GM21825 (cell line): Measurements from ENCODE around the gene TNRC18.
"Not testable (repeated sequence)": the region's sequence is repeated elsewhere in the genome, so short reads cannot be mapped to it uniquely, and the experiment has no call there.

Source experiments
- ATAC-seq: cut with Tn5 transposase; IDR thresholded peaks from one replicate; pipeline ENCODE4 v1.9.1; 2021; ENCODE audit warnings: mild to moderate bottlenecking, moderate library complexity; ENCODE audit not compliant: unreplicated experiment

TNRC18 gene, protein sequence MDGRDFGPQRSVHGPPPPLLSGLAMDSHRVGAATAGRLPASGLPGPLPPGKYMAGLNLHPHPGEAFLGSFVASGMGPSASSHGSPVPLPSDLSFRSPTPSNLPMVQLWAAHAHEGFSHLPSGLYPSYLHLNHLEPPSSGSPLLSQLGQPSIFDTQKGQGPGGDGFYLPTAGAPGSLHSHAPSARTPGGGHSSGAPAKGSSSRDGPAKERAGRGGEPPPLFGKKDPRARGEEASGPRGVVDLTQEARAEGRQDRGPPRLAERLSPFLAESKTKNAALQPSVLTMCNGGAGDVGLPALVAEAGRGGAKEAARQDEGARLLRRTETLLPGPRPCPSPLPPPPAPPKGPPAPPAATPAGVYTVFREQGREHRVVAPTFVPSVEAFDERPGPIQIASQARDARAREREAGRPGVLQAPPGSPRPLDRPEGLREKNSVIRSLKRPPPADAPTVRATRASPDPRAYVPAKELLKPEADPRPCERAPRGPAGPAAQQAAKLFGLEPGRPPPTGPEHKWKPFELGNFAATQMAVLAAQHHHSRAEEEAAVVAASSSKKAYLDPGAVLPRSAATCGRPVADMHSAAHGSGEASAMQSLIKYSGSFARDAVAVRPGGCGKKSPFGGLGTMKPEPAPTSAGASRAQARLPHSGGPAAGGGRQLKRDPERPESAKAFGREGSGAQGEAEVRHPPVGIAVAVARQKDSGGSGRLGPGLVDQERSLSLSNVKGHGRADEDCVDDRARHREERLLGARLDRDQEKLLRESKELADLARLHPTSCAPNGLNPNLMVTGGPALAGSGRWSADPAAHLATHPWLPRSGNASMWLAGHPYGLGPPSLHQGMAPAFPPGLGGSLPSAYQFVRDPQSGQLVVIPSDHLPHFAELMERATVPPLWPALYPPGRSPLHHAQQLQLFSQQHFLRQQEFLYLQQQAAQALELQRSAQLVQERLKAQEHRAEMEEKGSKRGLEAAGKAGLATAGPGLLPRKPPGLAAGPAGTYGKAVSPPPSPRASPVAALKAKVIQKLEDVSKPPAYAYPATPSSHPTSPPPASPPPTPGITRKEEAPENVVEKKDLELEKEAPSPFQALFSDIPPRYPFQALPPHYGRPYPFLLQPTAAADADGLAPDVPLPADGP (N-terminal part only)

DNA sequence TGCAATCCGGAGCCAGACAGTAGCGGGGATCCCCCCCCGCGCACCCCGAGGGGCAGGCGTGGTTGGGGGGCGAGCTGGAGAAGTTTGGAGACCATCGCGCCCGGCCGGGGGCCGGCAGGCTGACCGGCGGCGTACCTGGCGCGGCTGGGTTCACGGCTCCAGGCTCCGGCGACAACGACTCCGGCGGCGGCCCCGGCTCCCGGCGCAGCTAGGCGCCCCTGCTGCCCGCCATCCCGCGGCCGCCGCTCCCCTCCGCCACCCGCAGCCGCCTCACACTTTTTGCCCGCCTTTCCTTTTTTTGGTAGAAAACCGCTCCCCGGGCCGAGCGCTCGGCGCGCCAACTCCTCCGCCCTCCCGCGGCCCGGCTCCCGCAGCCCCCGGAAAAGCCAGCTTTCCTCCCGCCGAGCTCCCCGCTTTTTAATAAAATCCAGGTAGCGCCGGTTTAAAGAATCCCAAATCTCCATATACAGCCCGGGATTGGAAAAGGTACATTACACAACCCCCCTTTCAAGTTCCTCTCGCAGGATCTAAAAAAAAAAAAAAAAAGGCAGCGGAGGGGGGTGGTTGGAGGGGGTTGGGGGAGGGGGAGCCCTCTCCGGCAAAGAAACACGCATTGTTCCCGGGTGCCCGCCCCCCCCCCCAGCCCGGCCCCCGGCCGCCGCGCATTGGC is at the start of gene TNRC18:
Gene TNRC18, minus strand, starts transcription at position 529 of the 670 bp plus-strand sequence. CDS start 2,588 bp downstream, outside the sequence.
- no peak for ATAC-seq

DNA sequence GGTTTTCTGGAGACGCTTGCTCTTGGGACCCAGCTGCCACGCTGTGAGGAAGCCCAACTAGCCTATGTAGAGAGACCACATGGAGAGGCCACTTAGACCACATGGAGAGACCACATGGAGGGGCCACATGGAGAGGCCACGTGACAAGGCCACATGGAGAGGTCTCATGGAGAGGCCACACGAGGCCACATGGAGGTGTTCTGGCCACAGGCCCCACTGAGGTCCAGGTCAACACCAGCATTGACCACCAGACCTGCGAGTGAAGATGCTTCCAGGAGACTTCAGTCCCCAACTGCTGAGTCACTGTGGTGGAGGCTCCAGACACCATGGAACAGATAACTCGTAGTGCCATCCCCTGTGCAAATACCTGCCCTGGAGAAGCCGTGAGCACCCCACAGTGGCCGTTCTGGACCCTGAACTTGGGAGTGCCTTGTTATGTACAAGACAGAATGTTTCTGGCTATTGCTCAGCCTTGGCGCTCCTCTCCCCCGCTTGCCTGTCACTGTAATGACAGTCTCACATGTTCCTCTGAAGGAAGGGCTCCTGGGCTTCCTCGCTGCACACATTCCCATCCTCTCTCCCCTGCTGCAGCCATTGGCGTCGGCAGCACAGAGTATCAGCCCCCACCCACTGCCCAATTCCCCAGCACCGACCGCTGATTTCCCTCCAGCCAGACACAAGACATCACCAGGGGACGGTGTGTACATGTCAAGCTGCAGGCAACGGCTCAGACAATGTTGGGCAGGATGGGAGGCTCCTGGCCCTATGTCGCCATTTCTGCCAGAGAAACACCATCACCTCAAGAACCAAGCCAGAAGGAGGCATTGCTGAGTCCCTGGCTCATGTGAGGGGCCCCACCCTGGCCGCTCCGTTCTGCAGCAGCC is 49.0 kb upstream of the TNRC18 start:
- ATAC-seq = no peak

DNA sequence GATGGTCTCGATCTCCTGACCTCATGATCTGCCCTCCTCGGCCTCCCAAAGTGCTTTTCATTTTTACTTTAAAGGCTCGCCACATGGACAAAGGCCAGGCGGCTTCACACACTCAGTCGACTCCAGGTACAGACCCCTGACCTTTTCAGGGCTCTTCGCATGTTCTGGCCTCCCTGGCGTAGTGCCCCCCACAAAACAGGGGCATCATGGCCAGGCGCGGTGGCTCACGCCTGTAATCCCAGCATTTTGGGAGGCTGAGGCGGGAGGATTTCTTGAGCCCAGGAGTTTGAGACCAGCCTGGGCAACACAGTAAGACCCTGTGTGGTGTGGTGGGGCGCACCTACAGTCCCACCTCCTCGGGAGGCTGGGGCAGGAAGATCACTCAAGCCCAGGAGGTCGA is 48.0 kb upstream of the TNRC18 start:
- ATAC-seq = not testable (repeated sequence)

DNA sequence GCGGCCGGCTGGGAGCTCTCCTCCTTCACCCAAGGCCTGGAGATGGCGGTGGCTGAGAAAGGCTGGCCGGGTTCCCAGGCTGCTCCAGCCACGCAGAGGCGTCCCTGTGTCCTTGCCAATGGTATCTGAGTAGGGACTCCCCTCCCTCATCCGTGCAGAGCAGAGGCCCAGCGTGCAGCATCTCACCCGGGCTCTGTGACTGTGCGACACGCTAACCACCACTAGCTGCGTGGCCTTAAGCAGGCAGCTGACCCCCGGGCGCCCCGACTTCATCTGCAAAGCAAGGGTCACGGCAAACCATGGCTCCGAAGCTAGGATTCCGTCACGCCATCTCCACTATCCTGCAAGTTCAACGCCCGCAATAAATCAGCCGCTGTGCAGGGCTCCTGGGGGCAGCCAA is 47.2 kb upstream of the TNRC18 start:
- no peak for ATAC-seq

DNA sequence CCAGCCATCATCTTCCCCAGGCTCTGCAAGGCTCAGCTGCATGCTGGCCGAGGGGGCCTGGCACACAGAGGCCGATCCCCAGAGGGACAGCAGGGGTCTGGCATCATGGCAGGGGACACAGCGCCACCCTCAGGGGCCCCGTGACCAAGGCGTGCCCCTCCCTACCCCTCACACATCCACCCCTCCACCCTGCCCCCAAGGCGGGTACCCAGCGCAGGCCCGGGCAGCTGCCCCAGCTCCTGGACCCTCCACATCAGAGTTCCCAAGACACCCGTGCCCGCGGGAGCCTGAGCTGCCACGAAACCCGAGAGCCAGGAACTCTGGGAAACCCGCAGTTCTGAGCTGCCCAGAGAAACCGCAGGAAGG is 46.5 kb upstream of the TNRC18 start:
- ATAC-seq = no peak

DNA sequence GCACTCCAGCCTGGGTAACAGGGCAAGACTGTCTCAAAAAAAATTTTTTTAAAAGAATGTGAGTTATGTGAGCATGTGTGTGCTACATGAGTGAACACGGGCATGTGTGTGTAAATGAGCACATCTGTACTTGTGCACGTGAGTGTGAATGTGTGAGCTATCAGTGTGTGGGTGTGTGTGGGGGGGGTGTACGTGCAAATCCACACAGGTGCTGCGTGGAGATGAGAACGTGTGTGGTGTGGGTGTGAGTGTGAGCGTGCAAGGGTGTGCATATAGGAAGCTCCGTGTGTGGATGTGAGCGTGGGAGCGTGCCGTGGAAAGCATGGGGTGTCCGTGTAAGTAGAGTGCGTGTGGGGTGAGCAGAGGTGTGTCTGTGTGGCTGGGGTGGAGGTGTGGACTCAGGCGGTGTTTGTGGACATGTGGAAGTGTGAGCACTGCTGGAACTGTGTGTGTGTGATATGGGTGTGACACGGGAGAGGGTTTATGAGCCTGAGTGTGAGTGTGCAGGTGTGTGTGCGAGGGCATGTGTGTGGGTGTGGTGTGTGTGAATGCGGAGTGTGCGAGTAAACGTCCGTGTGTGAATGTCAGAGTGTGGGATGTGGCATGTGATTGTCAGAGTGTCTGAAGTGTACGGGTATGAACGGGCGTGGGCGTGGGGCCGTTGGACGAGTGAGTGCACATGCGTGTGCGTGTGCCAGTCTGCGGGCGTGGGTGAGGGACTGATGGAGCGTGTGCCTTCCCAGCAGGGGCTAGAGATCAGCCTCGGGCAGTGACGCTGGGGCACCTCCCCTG is 45.9 kb upstream of the TNRC18 start:
- no peak for ATAC-seq

DNA sequence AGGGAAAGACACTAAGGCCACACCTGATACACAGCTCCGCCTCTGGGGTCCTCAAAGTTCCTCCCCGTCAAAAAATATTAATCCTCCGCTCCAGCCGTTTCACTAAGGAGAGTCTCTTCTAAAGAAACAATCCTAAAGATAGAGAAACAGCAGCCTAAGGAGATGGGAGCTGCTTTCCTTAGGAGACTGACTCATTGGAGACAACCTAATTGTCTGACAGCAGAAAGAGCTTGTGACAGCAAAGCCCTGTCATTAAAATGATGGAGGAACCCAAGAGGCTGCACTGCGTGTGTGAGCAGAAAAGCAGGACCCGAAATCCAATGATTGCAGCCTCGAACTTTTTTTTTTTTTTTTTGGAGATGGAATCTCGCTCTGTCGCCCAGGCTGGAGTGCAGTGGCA is 44.0 kb upstream of the TNRC18 start:
- no peak for ATAC-seq

DNA sequence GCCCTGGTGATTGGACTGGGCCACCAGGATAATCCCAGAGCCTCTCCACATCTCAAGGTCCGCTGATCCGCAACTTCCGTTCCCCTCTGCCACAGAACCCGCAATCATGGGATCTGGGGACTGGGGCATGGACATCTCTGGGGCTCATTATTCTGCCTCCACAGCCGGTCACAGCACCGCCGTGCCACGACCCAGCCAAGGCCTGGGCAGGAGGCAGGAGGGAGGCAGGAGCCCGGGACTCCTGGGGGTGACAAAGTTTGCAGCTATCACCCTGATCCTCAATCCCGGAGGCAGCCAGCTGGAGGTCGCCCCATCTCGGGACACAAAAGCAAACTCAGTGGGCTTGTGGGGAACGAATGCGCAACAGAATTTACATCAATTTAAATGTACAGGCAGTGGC is 42.9 kb upstream of the TNRC18 start:
- ATAC-seq = no peak

DNA sequence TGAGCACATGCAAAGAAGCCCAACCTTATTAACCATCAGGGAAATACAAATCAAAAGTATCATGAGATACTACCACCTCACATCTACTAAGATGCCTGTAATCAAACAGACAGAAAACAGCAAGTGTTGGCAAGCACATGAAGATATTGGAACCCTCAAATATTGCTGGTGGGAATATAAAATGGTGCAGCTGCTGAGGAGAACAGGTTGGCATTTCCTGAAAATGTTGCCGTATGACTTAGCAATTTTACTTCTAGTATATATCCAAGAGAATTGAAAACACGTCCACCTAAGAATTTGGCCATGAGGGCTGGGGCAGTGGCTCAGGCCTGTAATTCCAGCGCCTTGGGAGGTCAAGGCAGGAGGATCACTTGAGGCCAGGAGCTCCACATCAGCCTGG is 39.4 kb upstream of the TNRC18 start:
- ATAC-seq = no peak

DNA sequence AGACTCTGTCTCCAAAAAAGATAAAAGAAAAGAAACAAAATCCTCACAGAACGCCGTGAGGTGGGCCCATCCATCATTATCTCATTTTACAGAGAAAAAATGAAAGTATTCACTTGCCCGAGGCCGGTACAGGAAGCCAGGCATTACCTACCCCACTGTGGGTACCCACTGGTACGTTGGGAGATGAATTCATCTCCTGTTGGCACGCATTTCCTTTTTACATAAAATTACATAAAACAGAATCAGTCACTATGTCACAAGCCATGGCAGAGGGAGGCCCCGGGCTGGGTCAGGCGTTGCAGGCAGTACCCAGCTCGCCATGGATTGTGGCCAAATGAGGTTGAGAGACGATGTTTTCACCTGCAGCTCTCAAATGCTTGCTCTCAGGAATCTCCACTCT is 38.6 kb upstream of the TNRC18 start:
- ATAC-seq = no peak

DNA sequence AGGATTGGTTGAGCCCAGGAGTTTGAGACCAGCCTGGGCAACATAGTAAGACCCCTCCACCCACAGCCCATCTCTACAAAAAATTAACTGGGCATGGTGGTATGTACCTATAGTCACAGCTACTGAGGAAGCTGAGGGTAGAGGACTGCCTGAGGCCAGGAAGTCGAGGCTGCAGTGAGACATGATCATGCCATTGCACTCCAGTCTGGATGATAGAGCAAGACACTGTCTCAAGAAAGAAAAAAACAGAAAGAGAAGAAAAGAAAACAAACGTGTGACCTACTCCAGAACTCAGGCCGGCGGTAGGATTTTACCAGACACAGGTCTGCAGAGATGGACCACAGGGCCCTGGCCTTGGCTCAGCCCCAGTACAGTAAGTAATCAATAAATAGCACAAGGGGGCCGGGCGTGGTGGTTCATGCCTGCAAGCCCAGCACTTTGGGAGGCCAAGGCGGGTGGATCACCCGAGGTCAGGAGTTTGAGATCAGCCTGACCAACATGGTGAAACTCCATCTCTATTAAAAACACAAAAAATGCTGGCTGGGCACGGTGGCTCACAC is 35.4 kb upstream of the TNRC18 start:
- ATAC-seq = no peak

DNA sequence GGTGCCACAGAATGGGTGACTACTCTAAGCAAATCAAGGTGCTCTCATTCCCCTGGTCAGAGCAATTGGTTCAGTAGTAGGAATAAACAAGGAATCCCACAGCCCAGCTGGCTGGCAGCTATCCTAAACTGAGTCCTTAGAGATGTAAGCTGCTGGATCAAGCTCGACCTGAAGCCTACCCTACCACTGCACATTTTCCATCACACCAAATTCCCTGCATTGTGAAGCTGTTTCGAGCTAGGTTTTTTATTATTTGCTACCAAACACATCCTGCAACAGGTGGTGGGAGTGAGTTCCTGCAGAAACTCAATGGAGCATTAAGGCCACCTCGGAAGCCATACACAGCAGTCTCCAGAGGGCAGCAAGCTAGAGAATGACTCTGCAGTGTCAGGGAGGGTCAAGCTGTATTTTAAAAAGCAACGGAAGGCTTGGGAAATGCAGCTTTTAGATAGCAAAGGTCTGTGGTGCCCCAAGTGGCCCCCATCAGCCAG is 33.7 kb upstream of the TNRC18 start:
- no peak for ATAC-seq

DNA sequence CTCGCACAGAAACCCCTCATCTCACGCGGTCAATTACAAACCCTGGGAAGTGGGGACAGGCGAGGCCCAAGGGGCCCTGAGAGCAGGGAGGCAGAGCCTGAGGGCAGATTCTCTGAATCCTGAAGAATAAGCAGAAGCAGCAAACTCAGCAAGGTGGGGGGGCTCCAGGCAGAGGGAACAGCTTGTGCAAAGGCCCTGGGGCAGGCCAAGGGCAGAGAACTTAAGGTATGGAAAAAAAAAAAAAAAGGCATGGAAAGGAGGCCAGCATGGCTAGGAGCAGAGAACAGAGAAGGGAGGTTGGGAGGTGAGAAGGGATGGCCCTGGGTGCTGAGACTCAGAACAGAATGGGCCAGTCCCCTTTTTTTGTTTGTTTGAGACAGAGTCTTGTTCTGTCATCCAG is 32.8 kb upstream of the TNRC18 start:
- no peak for ATAC-seq

DNA sequence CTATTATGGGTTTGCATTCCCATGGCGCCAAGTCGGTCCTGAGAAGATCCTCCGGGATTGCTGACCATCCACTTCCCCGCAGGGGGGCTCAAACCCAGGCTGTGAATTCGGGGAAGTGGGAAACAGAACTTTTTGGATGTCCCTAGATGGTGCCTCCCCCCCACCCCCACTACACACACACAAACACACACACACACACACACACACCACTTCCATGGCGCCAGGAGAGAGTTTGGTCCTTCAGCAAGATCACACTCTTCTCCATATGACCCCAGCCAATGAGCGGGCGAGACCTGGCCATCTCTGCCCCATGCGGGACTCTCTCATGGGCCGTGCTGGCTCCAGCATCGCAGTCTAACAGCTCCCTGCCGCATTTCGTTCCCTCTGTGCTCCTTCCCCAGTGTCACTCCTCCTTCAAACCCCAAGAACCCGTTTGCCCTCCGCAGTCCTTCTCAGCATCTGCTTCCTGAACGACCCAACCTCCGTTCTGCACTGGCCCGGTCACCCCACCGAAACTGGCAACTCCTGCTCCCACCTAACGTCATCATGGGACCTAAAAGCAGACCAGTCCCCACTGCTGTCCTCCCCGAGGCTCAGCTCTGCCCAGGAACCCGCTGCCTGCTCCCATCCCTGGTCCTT is 32.1 kb upstream of the TNRC18 start:
- ATAC-seq = no peak

DNA sequence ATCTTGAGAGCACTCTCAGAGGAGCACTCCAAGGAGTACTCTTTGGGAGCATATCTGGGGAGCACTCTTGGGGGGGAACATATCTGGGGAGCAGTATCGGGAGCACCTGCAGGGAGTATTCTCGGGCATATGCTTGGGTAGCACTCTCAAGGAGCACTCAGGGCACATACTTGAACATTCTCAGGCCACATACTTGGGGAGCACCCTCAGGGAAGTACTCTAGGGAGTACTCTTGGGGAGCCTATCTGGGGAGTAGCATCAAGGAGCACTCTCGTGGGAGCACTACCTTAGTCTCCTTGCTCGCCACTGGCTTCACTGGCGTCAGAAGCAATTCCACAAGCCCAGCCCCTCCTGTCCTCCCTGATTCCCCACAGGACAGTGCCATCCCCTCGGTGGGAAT is 31.5 kb upstream of the TNRC18 start:
- ATAC-seq = no peak

DNA sequence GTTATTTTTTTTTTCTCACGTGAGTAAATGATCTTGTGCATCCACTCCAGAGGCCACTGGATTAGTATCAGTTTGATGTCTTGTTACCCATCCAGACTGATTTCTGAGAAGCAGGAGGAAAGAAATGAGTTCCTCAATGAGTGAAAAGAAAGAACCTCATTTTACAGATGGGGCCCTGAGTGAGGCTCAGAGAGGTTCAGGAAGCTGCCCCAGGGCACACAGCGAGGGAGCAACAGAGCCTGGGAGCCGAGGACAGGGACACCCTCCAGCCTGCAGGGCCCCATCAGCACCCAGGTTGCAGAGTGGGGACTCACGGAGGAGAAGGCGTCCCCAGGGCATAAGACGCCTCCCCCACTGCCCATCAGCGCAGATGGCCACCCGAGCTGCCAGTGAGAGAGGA is 30.9 kb upstream of the TNRC18 start:
- ATAC-seq = no peak

DNA sequence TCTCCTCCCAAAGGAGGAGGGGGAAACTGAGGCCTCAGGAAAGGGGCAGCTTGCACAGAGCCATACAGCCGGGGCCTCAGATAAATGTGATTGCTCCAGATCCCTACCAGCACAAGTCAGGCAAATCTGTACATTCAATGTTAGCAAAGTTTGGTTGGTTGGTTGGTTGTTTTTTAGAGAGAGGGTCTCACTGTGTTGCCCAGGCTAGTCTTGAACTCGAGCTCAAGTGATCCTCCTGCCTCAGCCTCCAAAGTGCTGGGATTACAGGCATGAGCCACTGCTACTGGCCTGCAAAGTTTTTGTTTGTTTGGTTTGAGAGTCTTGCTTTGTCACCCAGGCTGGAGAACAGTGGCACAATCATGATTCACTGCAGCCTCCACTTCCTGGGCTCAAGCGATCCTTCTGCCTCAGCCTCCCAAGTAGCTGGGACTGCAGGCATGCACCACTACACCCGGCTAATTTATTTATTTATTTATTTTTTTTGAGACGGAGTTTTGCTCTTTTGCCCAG is 30.0 kb upstream of the TNRC18 start:
- ATAC-seq = no peak

DNA sequence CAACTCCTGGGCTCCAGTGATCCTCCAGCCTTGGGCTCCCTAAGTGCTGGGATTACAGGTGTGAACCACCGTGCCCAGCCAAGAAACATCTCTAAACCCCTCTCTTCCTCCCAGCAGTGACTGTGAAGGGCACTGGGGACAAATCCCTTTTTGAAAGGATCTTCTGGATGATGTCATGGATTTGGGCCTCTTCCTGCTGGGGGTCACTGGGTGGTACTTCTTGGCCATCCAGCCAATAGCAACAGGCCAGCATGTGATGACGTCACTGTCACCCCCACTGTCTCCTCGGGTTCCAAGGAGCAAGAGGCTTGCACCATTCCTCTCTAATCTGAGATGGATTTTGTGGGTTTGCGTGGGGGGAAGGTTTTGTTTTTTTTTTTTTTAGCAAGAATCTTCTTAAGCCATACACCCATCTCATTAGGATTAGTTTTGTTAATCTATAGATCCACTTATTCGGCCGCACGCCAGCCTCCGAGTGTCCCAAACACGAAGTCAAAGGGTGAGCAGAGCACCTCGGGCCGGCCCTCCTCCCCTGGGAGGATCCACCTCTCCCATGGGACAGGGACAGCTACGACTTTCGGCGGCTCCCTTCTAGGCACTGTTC is 29.4 kb upstream of the TNRC18 start:
- no peak for ATAC-seq
